ENCODE results near the gene MRGPRD. TPM values are rescaled to one million over a fixed set of nuclear protein-coding genes. Genes with fewer than 3 reads are reported as not detected.

MRGPRD gene
- total and polyA plus RNA-seq, 8 donors, result 0.92 TPM; not detected in 7

GRCh38 chr11:68959465-68960293 lies 21.1 kb downstream of the MRGPRD start:
- no peak overlapping the region for H3K4me3 ChIP-seq
- WGBS, 5 donors, result 87 to 94% (median 92%) methylated on average over 18 to 31 of the region's 31 CpGs
- intact Hi-C loops (cut with DNase I; ENCODE audit: low total_unique reads), result no loop called here
- no peaks in the 10 kb centered on the region for H3K9me3 ChIP-seq
- H3K36me3 ChIP-seq, result no peaks in the 10 kb centered on the region
- no peaks in the 10 kb centered on the region for H3K27me3 ChIP-seq
- TF ChIP-seq CTCF (IDR thresholded peaks at IDR 0.05), result no peak
- no peak for TF ChIP-seq POLR2AphosphoS5 (IDR thresholded peaks at IDR 0.05)
- no peak for TF ChIP-seq POLR2A (IDR thresholded peaks at IDR 0.05)
- no peak for TF ChIP-seq EP300 (IDR thresholded peaks at IDR 0.05)
- peaks cover 8 to 20% (median 12%) of the 10 kb centered on the region in 4 donors for H3K4me1 ChIP-seq
- H3K27ac ChIP-seq, result no peak overlapping the region
- DNase-seq, result no peak

GRCh38 chr11:68958211-68958610 lies 22.6 kb downstream of the MRGPRD start:
- Histone ChIP-seq H3K27ac (no peak overlapping the region), H3K4me3 (no peak overlapping the region), H3K36me3 (no peaks in the 10 kb centered on the region), H3K9me3 (no peaks in the 10 kb centered on the region), H3K27me3 (no peaks in the 10 kb centered on the region), H3K4me1 (peaks cover 8 to 20% (median 13%) of the 10 kb centered on the region in 4 donors)
- TF ChIP-seq CTCF (IDR thresholded peaks at IDR 0.05) (no peak), POLR2AphosphoS5 (IDR thresholded peaks at IDR 0.05) (no peak), EP300 (IDR thresholded peaks at IDR 0.05) (no peak), POLR2A (IDR thresholded peaks at IDR 0.05) (no peak)
- DNase-seq, result no peak
- intact Hi-C loops (cut with DNase I; ENCODE audit: low total_unique reads), result no loop called here
- WGBS, 5 donors, result 88 to 96% (median 94%) methylated on average over 6 to 9 of the region's 9 CpGs

DNA sequence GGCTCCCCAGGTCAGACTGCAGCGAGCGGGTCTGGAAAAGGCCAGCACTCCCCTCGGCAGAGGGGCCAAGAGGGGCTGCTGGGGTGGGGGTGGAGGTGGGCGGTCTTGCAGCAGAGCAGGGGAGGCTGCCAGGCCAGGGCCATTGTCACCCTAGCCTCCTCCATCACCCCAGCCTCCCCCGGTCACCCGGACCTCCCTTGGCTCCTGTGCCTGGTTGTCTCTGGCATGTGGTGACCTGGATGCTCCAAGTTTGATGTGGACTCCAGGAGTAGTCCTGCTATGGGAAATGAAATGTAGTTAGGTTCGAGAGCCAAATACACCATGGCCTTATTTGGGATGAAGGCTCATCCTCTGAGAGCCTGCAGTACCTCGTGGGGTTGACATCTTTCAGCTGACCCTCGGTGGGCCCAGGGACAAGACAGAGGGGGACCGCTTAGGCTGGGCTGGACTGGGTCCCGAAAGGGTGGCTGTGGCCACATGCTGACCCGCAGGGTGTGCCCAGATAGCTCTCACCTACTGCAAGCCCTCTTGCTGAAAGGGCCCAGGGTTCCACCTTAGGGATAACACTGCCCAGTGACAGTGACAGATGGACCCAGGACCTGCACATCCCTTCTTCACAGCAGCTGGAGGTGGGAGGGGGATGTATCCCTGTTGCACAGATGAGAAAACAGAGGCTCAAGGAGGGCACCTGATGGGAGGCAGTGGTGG lies 24.1 kb downstream of the MRGPRD start:
- 64 to 78% (median 71%) methylated on average over 8 to 12 of the region's 12 CpGs for WGBS, 5 donors
- intact Hi-C loops (cut with DNase I; ENCODE audit: low total_unique reads), result no loop called here
- Histone ChIP-seq H3K27ac (peak overlapping the region in 1 of 5 donors; percentile 77), H3K4me1 (peaks cover 8 to 20% (median 13%) of the 10 kb centered on the region in 4 donors), H3K9me3 (no peaks in the 10 kb centered on the region), H3K36me3 (no peaks in the 10 kb centered on the region), H3K4me3 (no peak overlapping the region), H3K27me3 (no peaks in the 10 kb centered on the region)
- no peak for DNase-seq
- no peak for TF ChIP-seq POLR2A (IDR thresholded peaks at IDR 0.05)
- no peak for TF ChIP-seq POLR2AphosphoS5 (IDR thresholded peaks at IDR 0.05)
- no peak for TF ChIP-seq EP300 (IDR thresholded peaks at IDR 0.05)
- TF ChIP-seq CTCF (IDR thresholded peaks at IDR 0.05), result no peak

DNA sequence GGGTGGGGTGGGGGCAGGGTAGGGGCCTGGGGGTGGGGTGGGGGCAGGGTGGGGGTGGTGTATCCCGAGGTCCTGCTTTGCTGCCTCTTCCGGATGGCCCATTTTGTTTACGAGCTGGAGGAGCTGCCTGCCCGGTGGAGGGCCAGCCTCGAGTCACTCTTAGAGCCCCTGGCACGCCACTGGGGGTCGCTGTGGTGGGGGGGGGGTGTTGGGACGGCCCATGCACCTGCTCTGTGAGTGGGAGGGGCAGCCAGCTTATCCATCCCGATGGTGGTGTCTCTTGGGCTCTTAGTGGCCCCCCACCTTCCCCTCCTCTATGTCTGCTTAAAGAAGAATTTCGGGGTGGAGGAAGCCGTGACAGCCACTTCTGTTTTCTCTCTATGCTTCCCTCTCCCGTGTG lies 24.6 kb downstream of the MRGPRD start:
- Histone ChIP-seq H3K27ac (peak overlapping the region in 1 of 5 donors; percentile 77), H3K36me3 (no peaks in the 10 kb centered on the region), H3K9me3 (no peaks in the 10 kb centered on the region), H3K4me3 (no peak overlapping the region), H3K27me3 (no peaks in the 10 kb centered on the region), H3K4me1 (peaks cover 8 to 20% (median 13%) of the 10 kb centered on the region in 4 donors)
- intact Hi-C loops (cut with DNase I; ENCODE audit: low total_unique reads), result no loop called here
- TF ChIP-seq POLR2AphosphoS5 (IDR thresholded peaks at IDR 0.05) (no peak), POLR2A (IDR thresholded peaks at IDR 0.05) (no peak), EP300 (IDR thresholded peaks at IDR 0.05) (no peak), CTCF (IDR thresholded peaks at IDR 0.05) (no peak)
- 4 to 27% (median 12%) methylated on average over 4 to 12 of the region's 12 CpGs for WGBS, 5 donors
- no peak for DNase-seq

Measured in stomach (tissue), 9 donors.